PFSK-1 (cell line): ENCODE measurements around the gene NR1D2.

Source experiments
- FOXP2 ChIP-seq: optimal IDR thresholded peaks from 2 replicates; pipeline ENCODE3; 2011; ENCODE audit warnings: borderline replicate concordance, control low read depth, inconsistent platforms; ENCODE audit not compliant: insufficient read depth; ENCODE audit errors: extremely low read length, extremely low read depth
- POLR2AphosphoS5 ChIP-seq: IDR thresholded peaks from 2 replicates; pipeline ENCODE4 v1.6.1; 2012; ENCODE audit warnings: low read depth, mild to moderate bottlenecking, control low read depth, low read length, moderate library complexity
- SIN3A ChIP-seq: IDR thresholded peaks from 2 replicates; pipeline ENCODE4 v1.6.1; 2012; ENCODE audit warnings: mild to moderate bottlenecking, low read length, moderate library complexity, borderline replicate concordance; ENCODE audit not compliant: insufficient read depth
- TAF1 ChIP-seq: IDR thresholded peaks from 2 replicates; pipeline ENCODE4 v1.6.1; 2012; ENCODE audit warnings: low read length, control low read depth, borderline replicate concordance; ENCODE audit not compliant: insufficient read depth
- TF ChIP-seq, protein P1 (sequence below), 2 experiments: IDR thresholded peaks; 2 replicates each; pipeline versions ENCODE4 v1.6.1 to v1.8.0; 2011 to 2012; ENCODE audit warnings: low read depth in 2 of 2, low read length in 2 of 2, control low read depth in 1 of 2, inconsistent platforms in 1 of 2, mild to moderate bottlenecking in 1 of 2, moderate library complexity in 1 of 2; ENCODE audit not compliant: insufficient read depth in 1 of 2

NR1D2 gene

GRCh38 chr3:23913182-23913581 lies 31.9 kb upstream of the NR1D2 start:
- TF ChIP-seq TAF1 (no peak), POLR2AphosphoS5 (no peak), SIN3A (no peak), FOXP2 (no peak)
- TF ChIP-seq, protein P1, sequence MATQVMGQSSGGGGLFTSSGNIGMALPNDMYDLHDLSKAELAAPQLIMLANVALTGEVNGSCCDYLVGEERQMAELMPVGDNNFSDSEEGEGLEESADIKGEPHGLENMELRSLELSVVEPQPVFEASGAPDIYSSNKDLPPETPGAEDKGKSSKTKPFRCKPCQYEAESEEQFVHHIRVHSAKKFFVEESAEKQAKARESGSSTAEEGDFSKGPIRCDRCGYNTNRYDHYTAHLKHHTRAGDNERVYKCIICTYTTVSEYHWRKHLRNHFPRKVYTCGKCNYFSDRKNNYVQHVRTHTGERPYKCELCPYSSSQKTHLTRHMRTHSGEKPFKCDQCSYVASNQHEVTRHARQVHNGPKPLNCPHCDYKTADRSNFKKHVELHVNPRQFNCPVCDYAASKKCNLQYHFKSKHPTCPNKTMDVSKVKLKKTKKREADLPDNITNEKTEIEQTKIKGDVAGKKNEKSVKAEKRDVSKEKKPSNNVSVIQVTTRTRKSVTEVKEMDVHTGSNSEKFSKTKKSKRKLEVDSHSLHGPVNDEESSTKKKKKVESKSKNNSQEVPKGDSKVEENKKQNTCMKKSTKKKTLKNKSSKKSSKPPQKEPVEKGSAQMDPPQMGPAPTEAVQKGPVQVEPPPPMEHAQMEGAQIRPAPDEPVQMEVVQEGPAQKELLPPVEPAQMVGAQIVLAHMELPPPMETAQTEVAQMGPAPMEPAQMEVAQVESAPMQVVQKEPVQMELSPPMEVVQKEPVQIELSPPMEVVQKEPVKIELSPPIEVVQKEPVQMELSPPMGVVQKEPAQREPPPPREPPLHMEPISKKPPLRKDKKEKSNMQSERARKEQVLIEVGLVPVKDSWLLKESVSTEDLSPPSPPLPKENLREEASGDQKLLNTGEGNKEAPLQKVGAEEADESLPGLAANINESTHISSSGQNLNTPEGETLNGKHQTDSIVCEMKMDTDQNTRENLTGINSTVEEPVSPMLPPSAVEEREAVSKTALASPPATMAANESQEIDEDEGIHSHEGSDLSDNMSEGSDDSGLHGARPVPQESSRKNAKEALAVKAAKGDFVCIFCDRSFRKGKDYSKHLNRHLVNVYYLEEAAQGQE (IDR thresholded peaks at IDR 0.05; ENCODE audit: insufficient read depth in 1 of 2, low read depth in 2 of 2, low read length in 2 of 2): no peak

DNA sequence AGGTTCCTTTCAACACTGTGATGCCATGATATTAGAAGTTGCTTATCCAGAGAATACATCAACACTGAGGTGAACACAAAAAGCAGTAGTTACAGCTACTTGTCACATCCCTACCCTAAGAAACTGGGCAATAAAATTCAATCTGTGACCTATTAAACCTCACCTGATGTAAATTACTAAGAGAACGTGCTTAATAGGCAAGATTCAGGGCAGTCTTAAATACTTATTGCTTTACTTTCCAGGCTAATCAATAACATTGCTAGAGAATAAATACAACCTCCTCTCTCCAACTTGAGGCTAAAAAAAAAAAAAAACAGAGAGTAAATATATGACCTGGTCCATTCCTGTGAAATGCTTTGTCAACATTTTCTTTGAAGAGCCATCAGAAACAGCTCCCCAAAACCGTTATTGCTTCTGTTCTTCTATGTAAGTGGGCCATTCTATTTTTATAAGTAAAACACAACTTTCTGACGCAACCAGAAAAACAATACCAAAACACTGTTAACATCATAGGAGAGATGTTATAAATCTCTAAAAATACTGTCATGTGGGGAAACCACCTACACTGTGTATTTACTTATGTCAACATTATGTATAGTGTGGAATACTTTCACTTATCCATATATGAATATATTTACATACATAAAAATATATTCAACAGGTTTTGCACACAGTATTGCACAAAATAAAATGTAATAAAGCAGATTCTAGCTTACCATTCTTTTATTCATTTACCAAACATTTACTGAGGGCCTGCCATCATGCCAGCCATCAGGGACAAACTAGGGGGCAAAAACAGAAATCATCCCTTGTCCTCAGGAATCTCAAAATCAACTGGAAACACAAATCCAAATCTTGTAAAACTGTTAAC lies 31.0 kb upstream of the NR1D2 start:
- TF ChIP-seq POLR2AphosphoS5 (no peak), SIN3A (no peak), FOXP2 (no peak), TAF1 (no peak)
- TF ChIP-seq, protein P1 (IDR thresholded peaks at IDR 0.05; ENCODE audit: insufficient read depth in 1 of 2, low read depth in 2 of 2, low read length in 2 of 2): no peak

DNA sequence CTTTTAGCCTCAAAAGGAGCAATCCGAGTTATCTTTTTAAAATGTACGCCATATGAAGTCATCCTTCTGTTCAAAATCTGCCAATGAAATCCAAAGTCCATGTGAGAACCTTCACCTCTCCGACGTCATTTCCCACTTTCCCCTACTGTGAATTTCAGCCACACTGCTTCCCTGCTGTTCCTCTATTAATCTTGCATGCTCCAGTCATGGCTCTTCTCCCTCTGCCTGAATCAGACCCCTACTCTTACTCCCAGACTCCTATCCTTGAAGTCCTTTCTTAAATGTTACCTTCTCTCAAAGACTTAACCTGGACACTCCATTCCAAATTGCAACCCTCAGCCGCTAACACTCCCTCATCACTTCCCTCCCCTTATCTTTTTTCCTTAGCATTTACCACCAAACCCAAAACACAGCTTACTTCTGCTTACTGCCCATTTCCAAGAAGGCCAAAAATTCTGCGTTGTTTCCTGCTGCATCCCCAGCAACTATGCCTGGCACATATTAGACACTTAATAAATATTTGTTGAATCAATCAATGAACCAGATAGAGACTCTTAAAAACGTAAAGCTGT lies 29.5 kb upstream of the NR1D2 start:
- TF ChIP-seq, protein P1 (IDR thresholded peaks at IDR 0.05; ENCODE audit: insufficient read depth in 1 of 2, low read depth in 2 of 2, low read length in 2 of 2): no peak
- no peak for TF ChIP-seq FOXP2
- no peak for TF ChIP-seq POLR2AphosphoS5
- TF ChIP-seq TAF1: no peak
- TF ChIP-seq SIN3A: no peak

- no peak for TF ChIP-seq POLR2AphosphoS5
- no peak for TF ChIP-seq TAF1
- no peak for TF ChIP-seq FOXP2
- TF ChIP-seq SIN3A: no peak
- TF ChIP-seq, protein P1 (IDR thresholded peaks at IDR 0.05; ENCODE audit: insufficient read depth in 1 of 2, low read depth in 2 of 2, low read length in 2 of 2): no peak
These were observed 28.8 kb upstream of the NR1D2 start for GRCh38 chr3:23916152-23916885.
